Measurements from ENCODE around the gene MGME1.

DNA sequence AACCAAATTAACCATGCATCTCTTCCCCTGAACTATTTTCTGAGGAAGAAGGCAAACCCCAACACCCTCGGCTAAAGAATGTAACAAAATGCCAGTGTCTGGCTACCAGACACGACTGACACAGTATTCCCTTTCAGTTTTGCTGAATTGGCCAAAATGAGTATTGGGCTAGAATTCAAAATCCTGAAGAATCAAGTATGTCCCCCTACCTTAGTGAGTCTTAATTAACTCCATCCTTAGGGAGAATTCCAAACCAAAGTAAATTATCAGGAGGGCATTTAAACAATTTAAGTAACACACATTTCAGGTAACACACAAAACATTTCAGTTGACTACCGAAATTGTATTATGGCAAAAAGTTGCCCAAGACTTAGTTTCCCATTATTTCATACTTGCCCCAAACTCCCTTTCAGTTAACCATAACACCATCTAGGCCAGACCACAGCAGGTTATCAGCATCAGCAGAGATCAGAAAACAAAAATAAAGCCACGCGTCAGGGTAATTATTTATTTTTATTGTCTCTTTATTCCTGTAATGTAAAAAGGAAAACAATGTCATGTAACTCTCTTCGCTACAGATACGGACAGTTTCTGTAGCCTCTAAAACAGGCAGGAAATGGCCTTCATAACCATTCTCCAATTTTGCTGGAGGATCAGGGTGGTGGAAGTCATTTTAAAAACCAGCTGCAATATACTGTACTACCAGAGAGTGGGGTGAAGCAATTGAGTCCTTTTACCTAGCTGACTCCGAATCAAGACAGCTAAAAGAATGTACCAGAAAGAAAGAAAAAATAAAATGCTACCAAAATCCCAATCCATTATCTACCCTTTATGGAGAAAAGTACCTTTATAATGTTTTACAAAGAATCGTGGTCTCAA is 2.1 kb upstream of the MGME1 start:
- TF ChIP-seq ELF4 (IDR thresholded peaks at IDR 0.05), result no peak
- TF ChIP-seq NFRKB (IDR thresholded peaks at IDR 0.05), result no peak
- peak; percentile 79; the same call in 1 of the 2 replicates for TF ChIP-seq ZNF384 (IDR thresholded peaks at IDR 0.05)
